RWPE1 (cell line): ENCODE measurements around the gene SP1.
A peak's percentile ranks its signal among the peaks of the same experiment; 100 is the strongest.

ENCODE experiments used
- CTCF ChIA-PET: fragments of 350-600 bp; sonication (Branson Sonifier 250); formaldehyde crosslinking; extraction: SDS; loops from one replicate; lab custom pipeline; 2021; lab: Yijun Ruan, JAX
- POLR2A ChIA-PET: fragments of 400-600 bp; formaldehyde crosslinking; extraction: SDS; loops from one replicate; lab custom pipeline; 2020; ENCODE audit warnings: antibody characterized with exemption; ENCODE audit not compliant: low non-redundant PET; lab: Yijun Ruan, JAX
- DNase-seq: peaks from one replicate; pipeline ENCODE4 v3.0.0; 2012; ENCODE audit warnings: low spot score
- H3K27ac ChIP-seq: fragments of 450-650 bp; 2 replicates; pipeline ENCODE4 v1.5.1; 2017
- CTCF ChIP-seq: fragments of 450-650 bp; conservative IDR thresholded peaks from 2 replicates; pipeline ENCODE4 v1.5.1; 2017; ENCODE audit warnings: low read depth, mild to moderate bottlenecking

The SP1 gene

GRCh38 chr12:53376747-53377146, 3.2 kb upstream of the SP1 start:
- TF ChIP-seq CTCF: no peak

GRCh38 chr12:53378222-53378621, 1.8 kb upstream of the SP1 start:
- ChIA-PET CTCF (no interaction called here), POLR2A (interaction anchor here (1.0 kb wide), 1 partner anchor 20 kb away, joined by 6 read pairs; no protein-coding TSS in a partner anchor)
- no peak for TF ChIP-seq CTCF
- peak overlapping the region; percentile 68 for H3K27ac ChIP-seq
- DNase-seq: no peak

More at GRCh38 chr12:53376747-53377146, 3.2 kb upstream of the SP1 start:
- H3K27ac ChIP-seq: no peak overlapping the region
- CTCF ChIA-PET: no interaction called here
- DNase-seq: no peak
- POLR2A ChIA-PET: no interaction called here

GRCh38 chr12:53378724-53379388, 1.1 kb upstream of the SP1 start:
- no peak for DNase-seq
- no peak for TF ChIP-seq CTCF

GRCh38 chr12:53379389-53380103, 430 bp upstream of the SP1 start:
- no peak for TF ChIP-seq CTCF
- peak; percentile 98 for DNase-seq
- peak overlapping the region; percentile 97 for H3K27ac ChIP-seq
- POLR2A ChIA-PET: interaction anchor here (0.5 to 1.0 kb wide), 7 partner anchors 11 to 62 kb away, joined by 3 to 6 read pairs (median 4); partner anchors contain the start of gene PRR13
- CTCF ChIA-PET: interaction anchor here (0.9 kb wide), 1 partner anchor 28 kb away, joined by 4 read pairs; no protein-coding TSS in a partner anchor

More at GRCh38 chr12:53378724-53379388, 1.1 kb upstream of the SP1 start:
- ChIA-PET POLR2A (interaction anchor here (0.9 to 1.0 kb wide), 4 partner anchors 10 to 62 kb away, joined by 3 to 6 read pairs (median 4); partner anchors contain the start of gene PRR13), CTCF (interaction anchor here (0.9 kb wide), 1 partner anchor 27 kb away, joined by 4 read pairs; no protein-coding TSS in a partner anchor)
- H3K27ac ChIP-seq: peak overlapping the region; percentile 97

GRCh38 chr12:53380794-53381730, 1.1 kb downstream of the SP1 start:
- no peak for TF ChIP-seq CTCF
- POLR2A ChIA-PET: interaction anchor here (1.1 kb wide), 1 partner anchor 41 kb away, joined by 4 read pairs; no protein-coding TSS in a partner anchor
- CTCF ChIA-PET: interaction anchor here (0.5 to 3.9 kb wide), 11 partner anchors 9 to 252 kb away, joined by 3 to 44 read pairs (median 5); no protein-coding TSS in a partner anchor
- no peak for DNase-seq
- H3K27ac ChIP-seq: peak overlapping the region; percentile 97
